ENCODE data around the gene SHC2. TPM values are rescaled to one million over a fixed set of nuclear protein-coding genes. Genes with fewer than 3 reads are reported as not detected.

Gene SHC2
- total RNA-seq, 1 experiment from 2014 or later: 6.7 TPM

DNA sequence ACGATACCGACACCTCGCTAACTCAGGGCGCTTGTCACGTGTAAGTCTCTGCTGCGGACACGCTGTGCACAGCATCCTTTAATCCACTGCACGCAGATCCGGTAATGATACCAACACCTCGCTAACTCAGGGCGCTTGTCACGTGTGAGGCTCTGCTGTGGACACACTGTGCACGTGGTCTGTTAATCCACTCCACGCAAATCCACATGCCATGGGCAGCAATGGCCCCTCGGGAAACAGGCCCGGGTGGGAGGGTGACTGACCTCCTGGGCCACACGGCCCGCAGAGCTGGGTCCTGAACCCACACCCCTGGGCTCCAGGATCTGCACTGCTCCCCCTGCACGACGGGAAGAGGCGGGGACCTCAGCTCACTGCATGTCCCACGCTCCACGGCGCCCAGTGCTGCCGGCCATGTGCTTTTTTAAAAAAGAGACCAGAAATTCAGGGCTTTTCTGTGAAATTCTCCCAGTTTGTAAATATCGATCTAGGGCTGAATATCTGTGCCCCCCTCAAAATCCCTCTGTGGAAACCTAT lies 16.1 kb downstream of the SHC2 start:
- Histone ChIP-seq H3K4me1 (ENCODE audit: control insufficient read depth, insufficient read depth, low read length) (no peaks in the 10 kb centered on the region), H3K27ac (ENCODE audit: low read length) (no peak overlapping the region), H3K36me3 (ENCODE audit: control insufficient read depth, insufficient read depth, low read length) (no peaks in the 10 kb centered on the region), H3K4me3 (ENCODE audit: low read depth in 2 of 2, low read length in 2 of 2) (no peak overlapping the region), H3K27me3 (ENCODE audit: control insufficient read depth, insufficient read depth, low read length) (no peaks in the 10 kb centered on the region), H3K9me3 (ENCODE audit: control insufficient read depth, insufficient read depth, low read depth, low read length) (no peaks in the 10 kb centered on the region)
- in situ Hi-C loops (cut with HindIII; ENCODE audit: low pct_unique_long_range_greater_than_20kb, low sequenced_read_pairs): no loop called here
- no TSS peak for BruUV-seq (replicated peaks)
- ChIA-PET POLR2A (no interaction called here), CTCF (no interaction called here)
- DNase-seq (ENCODE audit: low read depth, low spot score) (no peak), ATAC-seq (no peak)
- intact Hi-C loops (cut with micrococcal nuclease; ENCODE audit: unreplicated experiment): no loop called here
- TF ChIP-seq, protein P1, sequence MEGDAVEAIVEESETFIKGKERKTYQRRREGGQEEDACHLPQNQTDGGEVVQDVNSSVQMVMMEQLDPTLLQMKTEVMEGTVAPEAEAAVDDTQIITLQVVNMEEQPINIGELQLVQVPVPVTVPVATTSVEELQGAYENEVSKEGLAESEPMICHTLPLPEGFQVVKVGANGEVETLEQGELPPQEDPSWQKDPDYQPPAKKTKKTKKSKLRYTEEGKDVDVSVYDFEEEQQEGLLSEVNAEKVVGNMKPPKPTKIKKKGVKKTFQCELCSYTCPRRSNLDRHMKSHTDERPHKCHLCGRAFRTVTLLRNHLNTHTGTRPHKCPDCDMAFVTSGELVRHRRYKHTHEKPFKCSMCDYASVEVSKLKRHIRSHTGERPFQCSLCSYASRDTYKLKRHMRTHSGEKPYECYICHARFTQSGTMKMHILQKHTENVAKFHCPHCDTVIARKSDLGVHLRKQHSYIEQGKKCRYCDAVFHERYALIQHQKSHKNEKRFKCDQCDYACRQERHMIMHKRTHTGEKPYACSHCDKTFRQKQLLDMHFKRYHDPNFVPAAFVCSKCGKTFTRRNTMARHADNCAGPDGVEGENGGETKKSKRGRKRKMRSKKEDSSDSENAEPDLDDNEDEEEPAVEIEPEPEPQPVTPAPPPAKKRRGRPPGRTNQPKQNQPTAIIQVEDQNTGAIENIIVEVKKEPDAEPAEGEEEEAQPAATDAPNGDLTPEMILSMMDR (IDR thresholded peaks at IDR 0.05): no peak
- TF ChIP-seq, protein P2, sequence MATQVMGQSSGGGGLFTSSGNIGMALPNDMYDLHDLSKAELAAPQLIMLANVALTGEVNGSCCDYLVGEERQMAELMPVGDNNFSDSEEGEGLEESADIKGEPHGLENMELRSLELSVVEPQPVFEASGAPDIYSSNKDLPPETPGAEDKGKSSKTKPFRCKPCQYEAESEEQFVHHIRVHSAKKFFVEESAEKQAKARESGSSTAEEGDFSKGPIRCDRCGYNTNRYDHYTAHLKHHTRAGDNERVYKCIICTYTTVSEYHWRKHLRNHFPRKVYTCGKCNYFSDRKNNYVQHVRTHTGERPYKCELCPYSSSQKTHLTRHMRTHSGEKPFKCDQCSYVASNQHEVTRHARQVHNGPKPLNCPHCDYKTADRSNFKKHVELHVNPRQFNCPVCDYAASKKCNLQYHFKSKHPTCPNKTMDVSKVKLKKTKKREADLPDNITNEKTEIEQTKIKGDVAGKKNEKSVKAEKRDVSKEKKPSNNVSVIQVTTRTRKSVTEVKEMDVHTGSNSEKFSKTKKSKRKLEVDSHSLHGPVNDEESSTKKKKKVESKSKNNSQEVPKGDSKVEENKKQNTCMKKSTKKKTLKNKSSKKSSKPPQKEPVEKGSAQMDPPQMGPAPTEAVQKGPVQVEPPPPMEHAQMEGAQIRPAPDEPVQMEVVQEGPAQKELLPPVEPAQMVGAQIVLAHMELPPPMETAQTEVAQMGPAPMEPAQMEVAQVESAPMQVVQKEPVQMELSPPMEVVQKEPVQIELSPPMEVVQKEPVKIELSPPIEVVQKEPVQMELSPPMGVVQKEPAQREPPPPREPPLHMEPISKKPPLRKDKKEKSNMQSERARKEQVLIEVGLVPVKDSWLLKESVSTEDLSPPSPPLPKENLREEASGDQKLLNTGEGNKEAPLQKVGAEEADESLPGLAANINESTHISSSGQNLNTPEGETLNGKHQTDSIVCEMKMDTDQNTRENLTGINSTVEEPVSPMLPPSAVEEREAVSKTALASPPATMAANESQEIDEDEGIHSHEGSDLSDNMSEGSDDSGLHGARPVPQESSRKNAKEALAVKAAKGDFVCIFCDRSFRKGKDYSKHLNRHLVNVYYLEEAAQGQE (IDR thresholded peaks at IDR 0.05; ENCODE audit: insufficient read depth in 1 of 2, low read depth in 2 of 2, low read length in 1 of 2): no peak
- TF ChIP-seq SIN3A (IDR thresholded peaks at IDR 0.05; ENCODE audit: borderline replicate concordance, insufficient read depth, low read depth, low read length) (no peak), POLR2AphosphoS5 (IDR thresholded peaks at IDR 0.05; ENCODE audit: low read depth, low read length) (no peak), TCF7L2 (IDR thresholded peaks at IDR 0.05; ENCODE audit: low read depth, low read length) (no peak)

DNA sequence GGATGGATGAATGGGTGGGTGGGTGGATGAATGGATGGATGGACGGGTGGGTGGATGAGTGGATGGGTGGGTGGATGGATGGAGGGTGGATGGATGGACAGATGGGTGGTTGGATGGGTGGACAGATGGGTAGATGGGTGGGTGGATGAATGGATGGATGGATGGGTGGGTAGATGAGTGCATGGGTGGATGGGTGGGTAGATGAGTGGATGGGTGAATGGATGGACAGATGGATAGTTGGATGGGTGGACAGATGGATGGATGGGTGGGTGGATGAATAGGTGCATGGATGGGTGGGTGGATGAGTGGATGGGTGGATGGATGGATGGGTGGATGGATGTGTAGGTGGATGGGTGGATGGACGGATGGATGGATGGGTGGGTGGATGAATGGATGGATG lies 17.8 kb downstream of the SHC2 start:
- BruUV-seq (replicated peaks): no TSS peak
- DNase-seq (ENCODE audit: low read depth, low spot score): no peak
- intact Hi-C loops (cut with micrococcal nuclease; ENCODE audit: unreplicated experiment) (no loop called here), in situ Hi-C loops (cut with HindIII; ENCODE audit: low pct_unique_long_range_greater_than_20kb, low sequenced_read_pairs) (no loop called here)
- Histone ChIP-seq H3K9me3 (ENCODE audit: control insufficient read depth, insufficient read depth, low read depth, low read length) (no peaks in the 10 kb centered on the region), H3K4me3 (ENCODE audit: low read depth in 2 of 2, low read length in 2 of 2) (no peak overlapping the region), H3K27ac (ENCODE audit: low read length) (no peak overlapping the region), H3K27me3 (ENCODE audit: control insufficient read depth, insufficient read depth, low read length) (no peaks in the 10 kb centered on the region), H3K4me1 (ENCODE audit: control insufficient read depth, insufficient read depth, low read length) (no peaks in the 10 kb centered on the region), H3K36me3 (ENCODE audit: control insufficient read depth, insufficient read depth, low read length) (no peaks in the 10 kb centered on the region)
- ChIA-PET POLR2A (no interaction called here), CTCF (no interaction called here)
- ATAC-seq: no peak
- TF ChIP-seq POLR2AphosphoS5 (IDR thresholded peaks at IDR 0.05; ENCODE audit: low read depth, low read length): no peak
- no peak for TF ChIP-seq SIN3A (IDR thresholded peaks at IDR 0.05; ENCODE audit: borderline replicate concordance, insufficient read depth, low read depth, low read length)
- TF ChIP-seq, protein P2 (IDR thresholded peaks at IDR 0.05; ENCODE audit: insufficient read depth in 1 of 2, low read depth in 2 of 2, low read length in 1 of 2): no peak
- TF ChIP-seq, protein P1 (IDR thresholded peaks at IDR 0.05): no peak
- TF ChIP-seq TCF7L2 (IDR thresholded peaks at IDR 0.05; ENCODE audit: low read depth, low read length): no peak
